Vagina (tissue), 2 donors: ENCODE data around the gene CHIT1.

ENCODE experiments used
- CTCF ChIP-seq, 3 experiments: fragments of 450-650 bp in 2 of 3; fragments of 200-600 bp in 1 of 3; sonication (generic) in 1 of 3; IDR thresholded peaks; one replicate each; pipeline ENCODE4 v1.5.1; 2017 to 2019; ENCODE audit warnings: antibody characterized with exemption in 3 of 3, mild to moderate bottlenecking in 2 of 3, moderate library complexity in 2 of 3
- POLR2A ChIP-seq, 2 donors: fragments of 450-650 bp; IDR thresholded peaks; one replicate each; pipeline ENCODE4 v1.6.1; 2017; ENCODE audit warnings: antibody characterized with exemption in 2 of 2, mild to moderate bottlenecking in 2 of 2, moderate library complexity in 2 of 2

- TF ChIP-seq CTCF (IDR thresholded peaks at IDR 0.05) = peak; percentile 88 to 99 (median 99)
- TF ChIP-seq POLR2A (IDR thresholded peaks at IDR 0.05) = no peak
These were observed 43.9 kb upstream of the CHIT1 start for GRCh38 chr1:203273206-203273868.
